ENCODE data around the gene CSAG2.

Gene CSAG2

DNA sequence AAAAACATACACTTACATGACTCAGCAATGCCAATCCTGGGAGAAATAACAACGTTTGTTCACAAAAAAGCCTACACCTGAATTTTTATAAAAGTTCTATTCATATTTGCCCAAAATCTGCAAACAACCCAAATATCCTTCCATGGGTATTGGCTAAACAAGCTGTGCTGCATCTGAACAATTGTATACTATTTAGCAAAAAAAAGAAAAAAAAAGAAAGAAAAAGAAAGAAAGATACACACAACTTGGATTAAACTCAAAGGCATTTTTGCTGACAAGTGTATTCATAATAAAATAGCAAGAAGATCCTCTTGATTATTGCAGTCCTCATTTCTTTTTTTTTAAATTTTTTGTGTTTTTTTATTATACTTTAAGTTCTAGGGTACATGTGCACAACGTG is 34.9 kb downstream of the CSAG2 start:
- H3K4me3 ChIP-seq (ENCODE audit: low read length): no peak overlapping the region
- TF ChIP-seq ZNF274 (IDR thresholded peaks at IDR 0.05; ENCODE audit: low read depth, low read length): no peak

DNA sequence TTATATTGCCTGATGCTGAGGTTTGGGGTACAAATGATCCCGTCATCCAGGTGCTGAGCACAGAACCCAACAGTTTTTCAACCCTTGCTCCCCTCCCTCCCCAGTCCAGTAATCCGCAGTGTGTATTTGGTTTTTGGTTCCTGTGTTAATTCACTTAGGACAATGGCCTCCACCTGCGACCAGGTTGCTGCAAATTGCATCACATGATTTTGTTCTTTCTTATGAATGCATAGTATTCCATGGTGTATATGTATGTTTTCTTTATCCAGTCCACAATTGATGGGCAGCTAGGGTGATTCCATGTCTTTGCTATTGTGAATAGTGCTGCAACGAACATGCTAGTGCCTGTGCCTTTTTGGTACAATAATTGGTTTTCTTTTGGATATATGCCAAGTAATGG is 46.0 kb downstream of the CSAG2 start:
- no peak overlapping the region for H3K4me3 ChIP-seq (ENCODE audit: low read length)
- no peak for TF ChIP-seq ZNF274 (IDR thresholded peaks at IDR 0.05; ENCODE audit: low read depth, low read length)

DNA sequence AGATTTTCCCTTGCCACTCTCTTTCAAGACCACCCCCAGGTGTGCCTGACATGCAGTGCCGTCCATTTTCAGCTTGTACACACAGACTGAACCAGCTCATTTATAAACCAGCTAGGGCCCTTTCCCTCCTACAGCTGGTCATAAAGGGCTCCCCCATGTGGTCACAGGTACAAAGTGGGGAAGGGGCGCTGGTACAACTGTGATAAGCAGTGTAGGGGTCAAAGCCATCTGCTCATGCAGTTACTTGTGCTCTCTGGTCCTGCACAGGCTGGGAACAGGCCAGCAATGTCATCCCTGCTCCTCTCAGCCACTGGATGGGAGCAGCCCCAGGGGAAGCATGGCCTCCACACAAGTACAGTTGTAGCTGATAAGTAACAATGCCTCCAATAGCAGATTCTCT is 50.8 kb downstream of the CSAG2 start:
- TF ChIP-seq ZNF274 (IDR thresholded peaks at IDR 0.05; ENCODE audit: low read depth, low read length): no peak
- H3K4me3 ChIP-seq (ENCODE audit: low read length): no peak overlapping the region

Data from GM08714 (cell line).